ENCODE data around the gene SERPINI1.

The SERPINI1 gene

DNA sequence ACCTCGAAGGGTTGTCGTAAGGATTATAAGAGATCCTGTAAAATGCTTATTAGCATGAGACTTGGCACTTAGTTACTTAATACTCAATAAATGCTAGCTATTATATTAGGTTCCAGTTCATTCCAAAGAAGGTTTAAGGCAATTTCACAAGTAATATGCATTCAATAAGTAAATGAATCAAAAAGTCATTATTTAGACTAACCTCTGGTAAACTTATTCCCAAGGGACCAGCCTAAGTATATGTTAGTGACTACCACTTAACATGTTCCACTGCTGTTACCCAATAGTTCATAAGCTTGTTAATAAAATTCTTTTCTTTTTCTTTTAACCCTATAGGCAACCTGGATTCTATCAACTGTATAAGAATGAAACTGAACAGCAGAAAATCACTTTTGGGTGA, 5.9 kb upstream of the SERPINI1 start:
- no peak for ATAC-seq
- TF ChIP-seq ZFP3 (CRISPR knock-in tag; IDR thresholded peaks at IDR 0.05): no peak
- TF ChIP-seq GLIS3 (CRISPR knock-in tag; IDR thresholded peaks at IDR 0.05): no peak
- TF ChIP-seq, protein P1, sequence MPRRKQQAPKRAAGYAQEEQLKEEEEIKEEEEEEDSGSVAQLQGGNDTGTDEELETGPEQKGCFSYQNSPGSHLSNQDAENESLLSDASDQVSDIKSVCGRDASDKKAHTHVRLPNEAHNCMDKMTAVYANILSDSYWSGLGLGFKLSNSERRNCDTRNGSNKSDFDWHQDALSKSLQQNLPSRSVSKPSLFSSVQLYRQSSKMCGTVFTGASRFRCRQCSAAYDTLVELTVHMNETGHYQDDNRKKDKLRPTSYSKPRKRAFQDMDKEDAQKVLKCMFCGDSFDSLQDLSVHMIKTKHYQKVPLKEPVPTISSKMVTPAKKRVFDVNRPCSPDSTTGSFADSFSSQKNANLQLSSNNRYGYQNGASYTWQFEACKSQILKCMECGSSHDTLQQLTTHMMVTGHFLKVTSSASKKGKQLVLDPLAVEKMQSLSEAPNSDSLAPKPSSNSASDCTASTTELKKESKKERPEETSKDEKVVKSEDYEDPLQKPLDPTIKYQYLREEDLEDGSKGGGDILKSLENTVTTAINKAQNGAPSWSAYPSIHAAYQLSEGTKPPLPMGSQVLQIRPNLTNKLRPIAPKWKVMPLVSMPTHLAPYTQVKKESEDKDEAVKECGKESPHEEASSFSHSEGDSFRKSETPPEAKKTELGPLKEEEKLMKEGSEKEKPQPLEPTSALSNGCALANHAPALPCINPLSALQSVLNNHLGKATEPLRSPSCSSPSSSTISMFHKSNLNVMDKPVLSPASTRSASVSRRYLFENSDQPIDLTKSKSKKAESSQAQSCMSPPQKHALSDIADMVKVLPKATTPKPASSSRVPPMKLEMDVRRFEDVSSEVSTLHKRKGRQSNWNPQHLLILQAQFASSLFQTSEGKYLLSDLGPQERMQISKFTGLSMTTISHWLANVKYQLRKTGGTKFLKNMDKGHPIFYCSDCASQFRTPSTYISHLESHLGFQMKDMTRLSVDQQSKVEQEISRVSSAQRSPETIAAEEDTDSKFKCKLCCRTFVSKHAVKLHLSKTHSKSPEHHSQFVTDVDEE (CRISPR knock-in tag; IDR thresholded peaks at IDR 0.05): no peak
- no peak for TF ChIP-seq ARNTL (CRISPR knock-in tag; IDR thresholded peaks at IDR 0.05; ENCODE audit: borderline replicate concordance, low read depth)
- TF ChIP-seq TCF4 (CRISPR knock-in tag; IDR thresholded peaks at IDR 0.05; ENCODE audit: borderline replicate concordance): no peak
- TF ChIP-seq ZNF565 (CRISPR knock-in tag; conservative IDR thresholded peaks at IDR 0.05; ENCODE audit: low read depth): no peak
- TF ChIP-seq, protein P2, sequence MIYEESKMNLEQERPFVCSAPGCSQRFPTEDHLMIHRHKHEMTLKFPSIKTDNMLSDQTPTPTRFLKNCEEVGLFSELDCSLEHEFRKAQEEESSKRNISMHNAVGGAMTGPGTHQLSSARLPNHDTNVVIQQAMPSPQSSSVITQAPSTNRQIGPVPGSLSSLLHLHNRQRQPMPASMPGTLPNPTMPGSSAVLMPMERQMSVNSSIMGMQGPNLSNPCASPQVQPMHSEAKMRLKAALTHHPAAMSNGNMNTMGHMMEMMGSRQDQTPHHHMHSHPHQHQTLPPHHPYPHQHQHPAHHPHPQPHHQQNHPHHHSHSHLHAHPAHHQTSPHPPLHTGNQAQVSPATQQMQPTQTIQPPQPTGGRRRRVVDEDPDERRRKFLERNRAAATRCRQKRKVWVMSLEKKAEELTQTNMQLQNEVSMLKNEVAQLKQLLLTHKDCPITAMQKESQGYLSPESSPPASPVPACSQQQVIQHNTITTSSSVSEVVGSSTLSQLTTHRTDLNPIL (CRISPR knock-in tag; IDR thresholded peaks at IDR 0.05; ENCODE audit: low read depth): no peak

DNA sequence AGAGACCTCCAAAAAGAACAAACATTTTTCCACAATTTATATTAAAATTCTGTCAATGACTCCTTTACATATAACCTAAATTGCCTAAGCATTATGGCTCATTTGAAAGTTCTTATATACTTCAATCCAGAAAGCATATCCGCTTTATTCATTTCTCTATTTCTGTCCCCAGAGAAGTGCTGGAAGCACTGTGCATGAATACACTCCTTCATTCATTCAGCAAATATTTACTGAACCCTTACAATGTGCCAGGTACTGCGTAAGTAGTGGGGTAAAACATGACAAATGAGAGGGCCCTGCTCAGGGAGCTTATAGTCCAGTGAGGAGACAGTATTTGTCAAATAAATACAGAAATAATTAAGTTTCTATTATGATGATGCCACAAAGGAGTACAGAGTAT, 4.1 kb upstream of the SERPINI1 start:
- no peak for ATAC-seq
- TF ChIP-seq ZFP3 (CRISPR knock-in tag; IDR thresholded peaks at IDR 0.05): no peak
- TF ChIP-seq, protein P2 (CRISPR knock-in tag; IDR thresholded peaks at IDR 0.05; ENCODE audit: low read depth): no peak
- TF ChIP-seq OSR1 (CRISPR knock-in tag; IDR thresholded peaks at IDR 0.05): no peak
- TF ChIP-seq CSDC2 (CRISPR knock-in tag; IDR thresholded peaks at IDR 0.05): no peak
- no peak for TF ChIP-seq ISL1 (CRISPR knock-in tag; IDR thresholded peaks at IDR 0.05)
- no peak for TF ChIP-seq TOX (CRISPR knock-in tag; IDR thresholded peaks at IDR 0.05; ENCODE audit: borderline replicate concordance)
- no peak for TF ChIP-seq ARNTL (CRISPR knock-in tag; IDR thresholded peaks at IDR 0.05; ENCODE audit: borderline replicate concordance, low read depth)
- TF ChIP-seq, protein P3, sequence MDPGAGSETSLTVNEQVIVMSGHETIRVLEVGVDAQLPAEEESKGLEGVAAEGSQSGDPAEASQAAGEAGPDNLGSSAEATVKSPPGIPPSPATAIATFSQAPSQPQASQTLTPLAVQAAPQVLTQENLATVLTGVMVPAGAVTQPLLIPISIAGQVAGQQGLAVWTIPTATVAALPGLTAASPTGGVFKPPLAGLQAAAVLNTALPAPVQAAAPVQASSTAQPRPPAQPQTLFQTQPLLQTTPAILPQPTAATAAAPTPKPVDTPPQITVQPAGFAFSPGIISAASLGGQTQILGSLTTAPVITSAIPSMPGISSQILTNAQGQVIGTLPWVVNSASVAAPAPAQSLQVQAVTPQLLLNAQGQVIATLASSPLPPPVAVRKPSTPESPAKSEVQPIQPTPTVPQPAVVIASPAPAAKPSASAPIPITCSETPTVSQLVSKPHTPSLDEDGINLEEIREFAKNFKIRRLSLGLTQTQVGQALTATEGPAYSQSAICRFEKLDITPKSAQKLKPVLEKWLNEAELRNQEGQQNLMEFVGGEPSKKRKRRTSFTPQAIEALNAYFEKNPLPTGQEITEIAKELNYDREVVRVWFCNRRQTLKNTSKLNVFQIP (CRISPR knock-in tag; IDR thresholded peaks at IDR 0.05; ENCODE audit: borderline replicate concordance, low read depth): no peak
- no peak for TF ChIP-seq GLIS3 (CRISPR knock-in tag; IDR thresholded peaks at IDR 0.05)
- no peak for TF ChIP-seq SNAI2 (CRISPR knock-in tag; IDR thresholded peaks at IDR 0.05)

DNA sequence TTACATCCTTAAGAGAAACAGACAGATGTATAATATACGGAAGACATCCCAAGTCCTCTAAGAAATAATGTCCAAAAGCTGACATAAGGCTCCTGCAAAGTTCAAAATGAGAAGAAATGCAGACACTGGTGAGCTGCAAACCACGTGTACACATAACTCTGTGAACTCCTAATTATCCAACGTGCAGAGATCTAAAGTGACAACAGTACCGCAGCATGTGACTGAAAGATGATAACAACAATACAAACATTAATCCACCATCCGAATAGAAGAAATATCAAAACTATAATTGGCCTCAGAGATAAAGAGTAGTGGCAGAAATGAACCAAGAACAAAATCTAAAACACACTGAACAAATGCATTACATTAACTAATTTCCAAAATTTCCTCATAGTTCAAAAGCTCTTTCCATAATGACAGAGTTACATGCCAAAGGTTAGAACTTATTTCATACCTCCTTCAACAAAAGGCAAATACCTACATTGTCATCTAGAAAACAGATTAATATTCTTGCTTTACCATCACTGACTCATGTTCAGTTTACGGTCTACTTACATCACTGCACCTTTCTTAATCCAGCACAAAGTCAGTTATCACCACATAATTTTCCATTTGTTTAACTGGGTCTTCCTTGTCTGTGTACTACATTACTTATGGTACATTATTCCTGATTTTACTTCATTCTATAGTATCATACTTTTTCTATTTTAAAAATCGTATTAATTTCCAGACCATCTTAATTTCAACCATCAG, 3.0 kb upstream of the SERPINI1 start:
- no peak for ATAC-seq
- TF ChIP-seq, protein P3 (CRISPR knock-in tag; IDR thresholded peaks at IDR 0.05; ENCODE audit: borderline replicate concordance, low read depth): no peak
- TF ChIP-seq GLIS3 (CRISPR knock-in tag; IDR thresholded peaks at IDR 0.05): no peak
- TF ChIP-seq ZNF70 (CRISPR knock-in tag; IDR thresholded peaks at IDR 0.05): no peak
- TF ChIP-seq ZC3H10 (CRISPR knock-in tag; IDR thresholded peaks at IDR 0.05): no peak
- TF ChIP-seq, protein P4, sequence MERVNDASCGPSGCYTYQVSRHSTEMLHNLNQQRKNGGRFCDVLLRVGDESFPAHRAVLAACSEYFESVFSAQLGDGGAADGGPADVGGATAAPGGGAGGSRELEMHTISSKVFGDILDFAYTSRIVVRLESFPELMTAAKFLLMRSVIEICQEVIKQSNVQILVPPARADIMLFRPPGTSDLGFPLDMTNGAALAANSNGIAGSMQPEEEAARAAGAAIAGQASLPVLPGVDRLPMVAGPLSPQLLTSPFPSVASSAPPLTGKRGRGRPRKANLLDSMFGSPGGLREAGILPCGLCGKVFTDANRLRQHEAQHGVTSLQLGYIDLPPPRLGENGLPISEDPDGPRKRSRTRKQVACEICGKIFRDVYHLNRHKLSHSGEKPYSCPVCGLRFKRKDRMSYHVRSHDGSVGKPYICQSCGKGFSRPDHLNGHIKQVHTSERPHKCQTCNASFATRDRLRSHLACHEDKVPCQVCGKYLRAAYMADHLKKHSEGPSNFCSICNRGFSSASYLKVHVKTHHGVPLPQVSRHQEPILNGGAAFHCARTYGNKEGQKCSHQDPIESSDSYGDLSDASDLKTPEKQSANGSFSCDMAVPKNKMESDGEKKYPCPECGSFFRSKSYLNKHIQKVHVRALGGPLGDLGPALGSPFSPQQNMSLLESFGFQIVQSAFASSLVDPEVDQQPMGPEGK (CRISPR knock-in tag; IDR thresholded peaks at IDR 0.05; ENCODE audit: borderline replicate concordance): no peak
- TF ChIP-seq ZNF8 (CRISPR knock-in tag; IDR thresholded peaks at IDR 0.05): no peak
- TF ChIP-seq RARB (CRISPR knock-in tag; IDR thresholded peaks at IDR 0.05): no peak
- TF ChIP-seq SNAI2 (CRISPR knock-in tag; IDR thresholded peaks at IDR 0.05): no peak

Data from SK-N-SH treated with all-trans-retinoic acid at 6 μM for 48 hours (cell line).